Esophagus (tissue), 2 donors: ENCODE data around the gene FOXJ2. TPM values are rescaled to one million over a fixed set of nuclear protein-coding genes. Genes with fewer than 3 reads are reported as not detected.
"Not testable (repeated sequence)": the region's sequence is repeated elsewhere in the genome, so short reads cannot be mapped to it uniquely, and the experiment has no call there.

Experiments
- H3K27ac ChIP-seq, 2 donors: one replicate each; pipeline ENCODE4 v1.5.1; 2013; ENCODE audit warnings: low read depth in 2 of 2, mild to moderate bottlenecking in 2 of 2, inconsistent platforms in 1 of 2, low read length in 1 of 2, moderate library complexity in 1 of 2
- H3K27me3 ChIP-seq, 2 donors: one replicate each; pipeline ENCODE4 v1.6.1; 2013; ENCODE audit warnings: low read length in 2 of 2, control low read depth in 1 of 2, mild to moderate bottlenecking in 1 of 2; ENCODE audit not compliant: insufficient read depth in 2 of 2, control insufficient read depth in 1 of 2
- H3K36me3 ChIP-seq, 2 donors: one replicate each; pipeline ENCODE4 v1.6.1; 2013; ENCODE audit warnings: low read length in 1 of 2; ENCODE audit not compliant: control insufficient read depth in 2 of 2, insufficient read depth in 2 of 2
- H3K4me1 ChIP-seq, 2 donors: one replicate each; pipeline ENCODE4 v1.6.1; 2013; ENCODE audit warnings: low read length in 1 of 2; ENCODE audit not compliant: control insufficient read depth in 2 of 2, insufficient read depth in 2 of 2
- H3K4me3 ChIP-seq, 2 donors: one replicate each; pipeline ENCODE4 v1.5.1; 2013; ENCODE audit warnings: low read length in 2 of 2, mild to moderate bottlenecking in 2 of 2, low read depth in 1 of 2, moderate library complexity in 1 of 2
- H3K9me3 ChIP-seq, 2 donors: one replicate each; pipeline ENCODE4 v1.6.1; 2013; ENCODE audit warnings: mild to moderate bottlenecking in 2 of 2, low read depth in 1 of 2, low read length in 1 of 2, moderate library complexity in 1 of 2; ENCODE audit not compliant: control insufficient read depth in 2 of 2, insufficient read depth in 1 of 2
- WGBS, 2 donors: extraction: QIAGEN DNeasy Blood & Tissue Kit; methylation state at CpG; one replicate each; pipeline ENCODE4 v1.1.7; 2013; 5-methylcytosine and 5-hydroxymethylcytosine counted together
- polyA plus RNA-seq, 2 donors: library from polyadenylated mRNA; stranded (reverse); fragments of 200-250 nt; gene quantifications; one replicate each; pipeline ENCODE4 v1.2.3, GENCODE V29; 2013
- donor health status: healthy with polysubstance abuse.
- donor health status: Bipolar disorder and iron deficiency.

The FOXJ2 gene
- polyA plus RNA-seq, 2 donors: 4.2 TPM

DNA sequence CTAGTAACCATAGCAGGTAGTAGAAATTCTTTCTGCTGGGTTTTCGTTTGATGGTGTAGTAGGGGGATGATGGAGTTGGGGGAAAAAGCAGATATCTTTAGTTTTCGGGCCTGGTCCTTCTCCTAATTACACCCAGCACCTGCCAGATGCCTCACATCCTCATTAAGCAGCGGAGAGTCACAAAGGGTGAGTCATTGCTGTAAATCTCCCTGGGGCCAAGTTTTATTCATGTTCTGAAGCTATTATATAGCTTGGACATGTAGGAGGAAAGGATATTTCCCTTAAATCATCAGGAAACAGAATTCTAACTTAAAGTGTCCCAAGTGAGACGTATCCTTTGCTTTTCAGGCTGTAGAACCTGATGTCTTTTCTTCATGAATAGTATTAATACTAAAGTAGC, 44.7 kb downstream of the FOXJ2 start:
- no peaks in the 10 kb centered on the region for H3K4me1 ChIP-seq
- H3K27me3 ChIP-seq: no peaks in the 10 kb centered on the region
- H3K36me3 ChIP-seq: no peaks in the 10 kb centered on the region
- 34 to 40% methylated on average over 4 of the region's 4 CpGs for WGBS, 2 donors
- no peak overlapping the region for H3K27ac ChIP-seq
- H3K9me3 ChIP-seq: no peaks in the 10 kb centered on the region
- H3K4me3 ChIP-seq: no peak overlapping the region

DNA sequence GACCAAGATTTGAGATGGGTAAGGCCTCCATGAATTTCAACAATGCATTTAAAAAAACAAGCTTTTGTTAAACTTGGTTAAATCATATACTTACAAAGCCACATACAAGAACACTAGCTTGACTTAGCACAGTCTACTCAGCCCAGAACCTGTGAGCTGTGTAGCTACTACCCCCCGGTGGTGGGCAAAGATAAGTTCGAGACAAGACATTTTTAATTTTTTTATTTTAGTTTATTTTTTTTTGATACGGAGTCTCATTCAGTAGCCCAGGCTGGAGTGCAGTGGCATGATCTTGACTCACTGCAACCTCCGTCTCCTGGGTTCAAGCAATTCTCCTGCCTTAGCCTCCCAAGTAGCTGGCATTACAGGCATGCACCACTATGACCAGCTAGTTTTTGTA, 45.9 kb downstream of the FOXJ2 start:
- WGBS, 2 donors: 35 to 36% methylated on average over 4 of the region's 4 CpGs
- no peaks in the 10 kb centered on the region for H3K4me1 ChIP-seq

DNA sequence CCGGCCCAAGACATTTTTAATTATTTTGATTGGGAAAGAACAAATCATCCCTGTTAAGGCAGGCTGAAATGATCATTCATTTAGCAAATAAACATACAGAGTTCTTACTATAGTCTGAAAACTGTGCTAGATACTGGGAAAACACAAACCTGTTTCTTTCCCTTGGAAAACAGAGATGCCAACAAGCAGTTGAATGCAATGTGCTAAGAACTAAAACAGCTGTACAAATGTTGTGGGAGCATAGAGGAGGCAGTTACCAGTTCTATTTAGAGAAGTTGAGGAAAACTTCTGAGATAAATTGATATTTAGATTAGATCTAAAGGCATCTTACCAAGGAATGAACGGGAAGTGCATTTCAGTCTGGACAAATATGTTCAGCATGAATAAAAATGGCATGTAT, 46.4 kb downstream of the FOXJ2 start:
- Histone ChIP-seq H3K27me3 (no peaks in the 10 kb centered on the region), H3K9me3 (no peaks in the 10 kb centered on the region), H3K36me3 (no peaks in the 10 kb centered on the region), H3K27ac (no peak overlapping the region), H3K4me3 (no peak overlapping the region), H3K4me1 (peaks cover 0 to 3% of the 10 kb centered on the region in 2 donors)
- 69 to 78% methylated on average over 2 of the region's 2 CpGs for WGBS, 2 donors

More for the DNA sequence above, 45.9 kb downstream of the FOXJ2 start:
- Histone ChIP-seq H3K4me3 (no peak overlapping the region), H3K9me3 (no peaks in the 10 kb centered on the region), H3K36me3 (no peaks in the 10 kb centered on the region), H3K27me3 (no peaks in the 10 kb centered on the region), H3K27ac (no peak overlapping the region)

DNA sequence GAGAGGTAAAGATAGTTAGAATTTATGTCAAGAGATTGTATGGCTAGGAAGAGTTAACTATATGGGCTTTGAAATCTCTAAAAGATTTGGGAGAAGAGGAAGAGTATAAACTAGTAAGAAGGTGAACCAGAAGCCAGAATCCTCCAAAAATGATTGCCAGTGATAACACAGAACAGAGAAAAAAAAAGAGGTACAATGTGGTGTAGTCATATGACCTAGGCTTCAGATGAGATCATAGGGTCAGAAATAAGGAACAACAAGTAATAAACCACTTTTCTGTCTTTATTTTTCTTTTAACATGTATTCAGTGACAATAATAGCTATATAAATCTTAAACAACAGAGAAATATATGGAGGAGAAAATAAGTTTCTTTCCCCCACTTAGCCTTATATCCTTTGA, 47.6 kb downstream of the FOXJ2 start:
- no peak overlapping the region for H3K27ac ChIP-seq
- no peaks in the 10 kb centered on the region for H3K9me3 ChIP-seq
- no peak overlapping the region for H3K4me3 ChIP-seq
- H3K36me3 ChIP-seq: no peaks in the 10 kb centered on the region
- H3K4me1 ChIP-seq: peaks cover 0 to 3% of the 10 kb centered on the region in 2 donors
- H3K27me3 ChIP-seq: no peaks in the 10 kb centered on the region

DNA sequence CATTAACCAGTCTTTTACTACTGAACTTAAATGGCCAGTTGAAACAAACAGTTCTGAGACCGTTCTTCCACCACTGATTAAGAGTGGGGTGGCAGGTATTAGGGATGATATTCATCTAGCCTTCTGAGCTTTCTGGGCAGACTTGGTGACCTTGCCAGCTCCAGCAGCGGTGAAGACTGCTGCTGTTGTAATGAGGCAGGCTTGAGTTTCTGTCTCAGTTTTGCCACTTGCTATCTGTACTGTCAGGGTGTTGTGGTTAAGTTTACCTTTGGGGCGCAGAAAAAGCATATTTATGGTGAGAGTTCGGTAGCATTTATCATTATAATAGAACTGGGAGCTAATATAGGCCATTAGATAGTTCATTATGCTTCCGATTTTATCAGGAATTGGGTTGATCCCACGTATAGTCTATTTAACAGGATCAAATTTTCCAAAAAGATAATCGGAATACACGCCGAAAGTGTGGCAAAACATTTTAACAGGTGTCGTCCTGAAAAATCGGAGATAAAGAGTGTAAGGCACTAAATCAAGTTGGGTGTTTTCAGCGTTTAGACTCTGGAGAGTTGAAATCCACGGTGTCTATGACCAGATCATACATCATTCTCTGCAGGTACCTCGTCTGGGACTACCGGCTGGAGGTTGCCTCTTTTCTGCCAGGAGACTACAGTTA, 48.9 kb downstream of the FOXJ2 start:
- Histone ChIP-seq H3K36me3 (no peaks in the 10 kb centered on the region), H3K27ac (peak overlapping the region; percentile 91 to 99), H3K27me3 (no peaks in the 10 kb centered on the region), H3K4me3 (peak overlapping the region; percentile 74 to 79), H3K4me1 (peaks cover 0 to 3% of the 10 kb centered on the region in 2 donors), H3K9me3 (no peaks in the 10 kb centered on the region)
- WGBS, 2 donors: 1 to 2% methylated on average over 15 of the region's 15 CpGs

DNA sequence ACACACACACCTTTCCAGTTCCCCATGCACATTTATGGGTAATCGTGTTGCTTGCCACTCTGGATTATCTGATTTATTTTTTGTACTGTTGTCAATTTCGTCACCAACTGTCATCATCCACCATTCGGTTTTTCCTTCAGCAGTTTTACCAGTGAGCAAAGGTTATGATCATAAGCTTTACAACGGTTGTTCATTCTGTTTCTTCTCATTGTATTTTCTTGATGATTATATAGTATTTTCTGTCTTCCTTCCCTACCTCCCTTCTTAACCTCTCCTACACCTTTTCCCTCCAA, 50.2 kb downstream of the FOXJ2 start:
- H3K27ac ChIP-seq: peak overlapping the region; percentile 91 to 99
- no peaks in the 10 kb centered on the region for H3K27me3 ChIP-seq
- WGBS, 2 donors: 2 to 4% methylated on average over 4 of the region's 4 CpGs
- no peaks in the 10 kb centered on the region for H3K9me3 ChIP-seq
- peaks cover 0 to 3% of the 10 kb centered on the region in 2 donors for H3K4me1 ChIP-seq
- peak overlapping the region; percentile 74 to 79 for H3K4me3 ChIP-seq
- H3K36me3 ChIP-seq: no peaks in the 10 kb centered on the region

DNA sequence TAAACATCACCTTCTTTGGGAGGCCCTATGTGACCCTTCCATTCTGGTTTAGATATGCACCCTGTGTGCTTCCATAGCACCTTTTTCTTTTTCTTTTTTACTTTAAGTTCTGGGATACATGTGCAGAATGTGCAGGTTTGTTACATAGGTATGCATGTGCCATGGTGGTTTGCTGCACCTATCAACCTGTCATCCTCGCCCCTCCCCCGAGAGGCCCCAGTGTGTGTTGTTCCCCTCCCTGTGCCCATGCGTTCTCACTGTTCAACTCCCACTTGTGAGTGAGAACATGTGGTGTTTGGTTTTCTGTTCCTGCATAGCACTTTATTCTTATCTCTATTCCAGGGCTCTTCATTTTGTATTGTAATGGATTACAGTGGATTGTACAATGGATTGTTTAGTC, 51.8 kb downstream of the FOXJ2 start:
- H3K4me1 ChIP-seq, H3K36me3 ChIP-seq, H3K9me3 ChIP-seq, H3K27me3 ChIP-seq, H3K27ac ChIP-seq, H3K4me3 ChIP-seq: not testable (repeated sequence)
- 63 to 77% methylated on average over 3 of the region's 3 CpGs for WGBS, 2 donors

DNA sequence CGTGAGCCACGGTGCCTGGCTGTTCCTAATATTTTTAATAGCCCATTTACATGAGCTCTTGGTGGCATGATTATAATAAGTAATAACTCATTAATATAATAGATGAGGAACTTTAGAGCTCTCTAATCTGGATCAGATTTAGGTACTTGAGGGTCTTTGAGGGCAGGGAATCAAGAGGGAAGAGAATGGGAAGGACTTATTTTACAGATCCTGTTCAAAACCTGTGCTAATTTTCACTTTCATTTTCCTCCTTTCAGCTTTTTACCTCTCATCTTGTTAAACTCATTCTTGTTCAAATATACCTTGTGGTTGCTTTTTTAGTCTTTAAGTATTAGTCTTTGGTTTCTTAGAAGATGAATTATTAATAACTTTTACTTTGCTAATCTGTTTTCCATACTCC, 55.1 kb downstream of the FOXJ2 start:
- H3K27ac ChIP-seq: no peak overlapping the region

DNA sequence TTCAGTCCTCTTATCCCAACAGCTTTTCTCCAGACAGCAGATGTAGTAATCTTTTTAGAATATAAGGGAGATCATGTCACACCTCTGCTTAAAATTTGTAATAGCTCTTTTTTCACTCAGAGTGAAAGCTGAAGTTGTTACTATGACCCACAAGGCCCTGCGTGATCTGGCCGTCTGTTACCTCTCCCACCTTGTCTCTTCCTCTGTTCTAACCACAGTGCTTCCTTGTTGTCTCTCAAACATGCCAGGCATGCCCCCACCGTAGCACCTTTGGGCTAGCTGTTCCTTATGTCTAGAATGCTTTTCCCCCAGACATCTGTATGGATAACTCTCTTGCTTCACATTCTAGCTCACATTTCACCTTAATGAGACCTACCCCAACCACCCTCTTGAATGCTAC, 56.1 kb downstream of the FOXJ2 start:
- H3K4me3 ChIP-seq: no peak overlapping the region
- no peaks in the 10 kb centered on the region for H3K9me3 ChIP-seq
- H3K27ac ChIP-seq: no peak overlapping the region
- no peaks in the 10 kb centered on the region for H3K27me3 ChIP-seq
- 65 to 68% methylated on average over 3 of the region's 3 CpGs for WGBS, 2 donors
- H3K4me1 ChIP-seq: peaks cover 0 to 3% of the 10 kb centered on the region in 2 donors
- H3K36me3 ChIP-seq: peaks cover 10 to 11% of the 10 kb centered on the region in 2 donors

More for the DNA sequence above, 55.1 kb downstream of the FOXJ2 start:
- Histone ChIP-seq H3K27me3 (no peaks in the 10 kb centered on the region), H3K4me1 (peaks cover 0 to 3% of the 10 kb centered on the region in 2 donors), H3K9me3 (no peaks in the 10 kb centered on the region), H3K36me3 (peaks cover 7 to 8% of the 10 kb centered on the region in 2 donors), H3K4me3 (no peak overlapping the region)
- 81 to 85% methylated on average over 2 of the region's 2 CpGs for WGBS, 2 donors

DNA sequence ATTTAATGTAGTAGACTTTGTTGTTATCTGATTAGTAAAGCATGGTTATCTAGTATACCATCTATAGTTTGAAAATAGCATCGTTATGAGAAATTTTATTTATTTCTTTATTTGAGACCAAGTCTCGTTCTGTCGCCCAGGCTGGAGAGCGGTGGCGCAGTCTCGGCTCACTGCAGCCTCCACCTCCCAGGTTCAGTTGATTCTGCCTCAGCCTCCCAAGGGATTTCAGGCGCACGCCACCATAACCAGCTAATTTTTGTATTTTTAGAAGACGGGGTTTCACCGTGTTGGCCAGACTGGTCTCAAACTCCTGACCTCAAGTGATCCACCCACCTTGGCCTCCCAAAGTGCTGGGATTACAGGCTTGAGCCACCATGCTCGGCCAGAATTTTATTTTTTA, 56.8 kb downstream of the FOXJ2 start:
- not testable (repeated sequence) for H3K4me3 ChIP-seq, H3K27ac ChIP-seq, H3K9me3 ChIP-seq, H3K27me3 ChIP-seq, H3K4me1 ChIP-seq
- peaks cover 10 to 11% of the 10 kb centered on the region in 2 donors for H3K36me3 ChIP-seq
- 93 to 95% methylated on average over 11 of the region's 11 CpGs for WGBS, 2 donors
